NCI-H748 (cell line): ENCODE data around the gene ATXN1.

Source experiments
- DNase-seq: peaks from one replicate; lab custom pipeline; 2025; ENCODE audit not compliant: unreplicated experiment; lab: John Stamatoyannopoulos, UW

ATXN1 gene

DNA sequence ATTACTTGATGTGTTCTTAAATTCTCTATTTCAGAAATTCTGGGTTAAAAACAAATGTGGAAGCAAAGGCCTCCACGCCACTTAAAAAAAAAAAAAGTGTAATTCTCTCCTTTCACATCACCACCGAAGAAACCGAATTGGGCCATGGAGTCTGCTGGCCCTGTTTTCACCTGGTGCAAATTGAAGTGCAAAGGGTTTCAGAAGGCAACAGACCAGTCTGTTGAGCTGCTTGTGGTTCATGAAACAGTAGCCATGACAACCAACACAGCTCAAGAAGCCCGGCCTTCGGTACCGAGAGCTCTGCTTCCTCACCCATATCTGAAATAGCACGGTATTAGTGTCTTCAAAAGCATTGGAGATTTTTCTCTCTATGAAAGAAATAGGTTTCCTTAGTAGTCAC, 459.7 kb downstream of the ATXN1 start:
- peak; percentile 89 for DNase-seq

- DNase-seq: no peak
Observed at GRCh38 chr6:16299861-16300260, 461.4 kb downstream of the ATXN1 start.

GRCh38 chr6:16296061-16296670, 465.1 kb downstream of the ATXN1 start:
- DNase-seq: no peak

DNA sequence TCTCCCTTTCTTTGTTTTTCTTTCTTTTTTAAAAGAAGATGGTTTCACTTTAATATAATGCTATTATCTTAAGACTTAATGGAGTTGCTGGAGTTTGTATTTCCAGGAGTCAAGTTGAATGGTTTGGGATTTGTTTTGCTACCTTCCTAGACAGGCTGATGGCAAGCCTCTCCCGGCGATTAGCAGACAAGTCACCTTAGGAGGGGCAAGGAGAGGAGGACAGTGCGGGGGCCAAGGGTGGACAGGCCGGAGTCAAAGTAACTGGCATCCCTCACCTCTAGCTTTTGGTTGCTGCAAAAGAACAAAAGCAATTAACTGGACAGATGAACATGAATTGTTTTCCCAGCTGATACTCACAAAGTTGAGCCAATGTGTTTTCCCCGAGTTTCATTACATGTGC, 465.8 kb downstream of the ATXN1 start:
- no peak for DNase-seq

GRCh38 chr6:16295060-16295459, 466.2 kb downstream of the ATXN1 start:
- DNase-seq: no peak

DNA sequence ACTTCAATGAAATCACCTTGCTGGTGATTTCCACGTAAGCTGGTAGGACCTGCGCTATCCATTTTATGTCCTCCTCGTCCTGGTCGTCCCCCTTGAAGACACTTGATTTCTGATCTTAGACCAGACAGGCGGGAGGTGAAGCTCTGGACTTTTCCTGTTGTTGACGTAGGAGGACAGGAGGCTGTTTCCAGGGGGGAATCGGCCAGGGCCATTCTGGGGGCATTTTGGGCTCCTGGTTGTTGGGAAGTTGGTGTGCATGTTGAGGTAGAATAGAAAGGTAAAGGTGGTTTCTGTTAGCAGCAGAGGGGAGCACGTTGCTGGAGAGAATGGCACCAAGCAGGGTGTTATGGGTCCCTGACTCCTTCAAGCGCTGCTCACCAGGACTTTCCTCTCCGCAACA, 466.9 kb downstream of the ATXN1 start:
- DNase-seq: no peak

GRCh38 chr6:16292942-16293341, 468.3 kb downstream of the ATXN1 start:
- no peak for DNase-seq

DNA sequence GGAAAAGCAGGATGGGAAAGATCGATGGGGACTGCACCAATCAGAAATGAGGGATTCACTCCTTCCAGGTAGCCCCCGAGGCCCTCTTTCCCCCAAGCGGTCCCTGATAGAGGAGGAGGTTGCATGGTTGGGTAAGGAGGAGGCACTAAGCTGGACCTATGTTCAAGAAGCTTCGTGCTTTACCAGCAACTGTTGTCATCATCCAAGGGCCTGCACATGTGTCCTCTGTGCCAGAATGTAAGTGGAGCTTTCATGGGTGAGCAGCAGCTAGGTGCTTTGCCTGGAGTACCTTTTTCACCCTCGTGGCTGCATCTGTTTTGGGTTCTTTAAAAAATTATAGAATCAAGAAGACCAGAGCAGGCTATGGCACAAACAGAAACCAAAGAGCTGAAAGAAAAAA, 468.8 kb downstream of the ATXN1 start:
- DNase-seq: no peak

DNA sequence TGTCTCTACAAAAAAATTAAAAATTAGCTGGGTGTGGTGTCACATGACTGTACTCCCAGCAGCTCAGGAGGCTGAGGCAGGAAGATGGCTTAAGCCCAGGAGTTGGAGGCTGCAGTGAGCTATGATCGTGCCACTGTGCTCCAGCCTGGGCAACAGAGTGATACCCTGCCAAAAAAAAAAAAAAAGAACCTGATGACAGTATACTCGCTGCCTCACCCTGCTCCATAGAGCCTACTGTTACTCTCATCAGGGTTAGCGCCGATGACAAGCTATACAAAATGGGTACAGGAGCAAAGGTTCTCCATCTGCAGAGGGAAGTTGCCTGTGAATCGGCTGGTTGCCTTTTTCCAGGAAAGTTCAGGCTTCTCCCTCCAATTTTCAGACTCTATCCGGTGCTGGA, 469.5 kb downstream of the ATXN1 start:
- no peak for DNase-seq

DNA sequence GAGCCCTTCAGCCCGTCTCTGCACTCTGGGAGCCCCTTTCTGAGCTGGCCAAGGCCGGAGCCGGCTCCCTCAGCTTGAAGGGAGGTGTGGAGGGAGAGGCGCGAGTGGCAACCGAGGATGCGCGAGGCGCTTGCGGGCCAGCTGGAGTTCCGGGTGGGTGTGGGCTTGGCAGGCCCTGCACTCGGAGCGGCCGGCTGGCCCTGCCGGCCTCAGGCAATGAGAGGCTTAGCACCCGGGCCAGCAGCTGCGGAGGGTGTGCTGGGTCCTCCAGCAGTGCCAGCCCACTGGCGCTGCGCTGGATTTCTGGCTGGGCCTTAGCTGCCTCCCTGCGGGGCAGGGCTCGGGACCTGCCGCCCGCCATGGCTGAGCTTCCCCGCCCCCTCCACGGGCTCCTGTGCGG, 473.1 kb downstream of the ATXN1 start:
- DNase-seq: no peak

DNA sequence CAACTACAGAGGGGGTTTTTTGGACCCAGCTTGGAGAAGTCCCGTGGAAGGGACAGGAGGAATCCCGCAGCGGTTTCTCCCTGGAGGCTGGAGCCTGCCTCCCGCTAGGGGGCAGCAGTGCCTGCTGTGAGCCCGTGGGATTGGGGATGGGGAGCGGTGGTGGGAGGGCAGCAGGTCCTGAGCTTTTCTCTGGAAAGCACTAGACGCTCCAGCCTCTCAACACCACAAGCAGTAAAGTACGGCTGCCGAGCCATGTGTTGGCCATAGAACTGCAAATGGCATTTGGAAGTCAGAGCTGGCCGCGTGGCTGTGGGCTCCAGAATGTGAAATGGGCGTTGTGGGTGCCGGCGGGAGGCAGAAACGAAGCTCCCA, 475.1 kb downstream of the ATXN1 start:
- DNase-seq: peak; percentile 44

DNA sequence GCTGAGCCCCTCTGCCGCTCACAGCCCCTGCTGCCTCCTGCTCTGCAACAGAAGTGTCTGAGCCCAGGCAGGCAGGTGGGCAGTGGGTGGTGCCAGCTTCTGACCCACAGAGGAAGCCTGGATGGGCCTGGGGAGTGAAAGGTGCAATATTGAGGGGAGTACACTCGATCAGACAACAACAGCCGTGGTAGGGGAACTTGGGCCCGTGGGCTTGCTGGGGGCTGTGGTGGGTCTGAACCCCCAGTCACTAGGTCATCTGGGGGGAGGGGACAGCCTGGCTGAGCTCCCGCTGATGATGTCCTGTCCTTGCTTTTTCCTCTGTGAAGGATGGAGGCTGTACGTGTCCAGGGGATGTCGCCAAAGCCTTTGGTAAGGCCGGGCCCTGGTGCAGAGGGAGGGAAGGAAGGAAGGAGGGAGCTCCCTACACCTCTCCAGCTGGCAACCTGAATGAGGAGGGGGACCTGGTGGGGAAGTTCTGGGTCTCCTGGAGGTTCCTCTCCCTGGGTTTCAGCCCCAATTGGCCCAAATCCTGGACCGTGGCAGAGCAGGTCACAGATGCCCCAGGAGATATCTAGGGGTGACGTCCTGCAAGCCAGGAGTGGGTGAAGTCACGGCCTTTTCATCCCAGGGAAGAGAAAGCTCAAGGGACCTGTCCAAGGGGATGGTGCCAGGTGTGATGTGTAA, 475.7 kb downstream of the ATXN1 start:
- DNase-seq: no peak

GRCh38 chr6:16284472-16284871, 476.8 kb downstream of the ATXN1 start:
- no peak for DNase-seq

DNA sequence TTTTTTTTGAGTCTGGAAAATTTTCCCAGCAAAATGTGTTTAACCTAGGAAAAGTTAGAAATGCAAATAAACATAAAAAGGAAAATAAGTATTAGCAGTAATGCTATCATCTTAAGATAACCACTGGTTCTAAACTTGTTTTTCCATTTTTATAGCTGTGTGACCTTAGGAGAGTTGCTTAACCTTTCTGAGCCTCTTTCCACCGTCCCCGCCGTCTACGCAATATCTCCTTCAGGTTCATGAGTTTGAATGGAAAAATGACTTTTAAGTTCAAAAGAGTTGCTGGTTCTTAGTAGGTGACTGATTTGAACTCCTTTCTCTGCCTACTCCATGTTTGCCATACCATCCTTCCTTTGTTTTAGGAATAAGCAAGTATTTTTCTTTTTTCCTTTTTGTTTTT, 478.9 kb downstream of the ATXN1 start:
- DNase-seq: no peak

DNA sequence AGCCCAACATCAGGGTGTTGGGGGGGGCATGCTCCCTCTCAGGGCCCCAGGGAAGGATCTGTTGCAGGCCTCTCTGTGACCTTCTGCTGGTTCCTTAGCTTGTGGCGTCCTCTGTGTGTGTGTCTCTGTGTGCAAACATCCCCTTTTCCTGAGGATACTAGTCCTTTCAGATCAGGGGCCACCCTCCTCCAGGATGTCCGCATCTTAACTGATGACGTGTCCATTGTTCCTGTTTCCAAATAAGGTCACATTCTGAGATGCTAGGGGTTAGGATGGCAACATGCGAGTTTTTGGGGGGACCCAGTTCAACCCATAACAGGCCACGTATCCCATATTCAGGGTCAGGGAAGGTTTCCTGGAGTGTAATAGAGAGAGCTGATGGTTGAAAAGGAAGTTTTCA, 482.0 kb downstream of the ATXN1 start:
- no peak for DNase-seq

DNA sequence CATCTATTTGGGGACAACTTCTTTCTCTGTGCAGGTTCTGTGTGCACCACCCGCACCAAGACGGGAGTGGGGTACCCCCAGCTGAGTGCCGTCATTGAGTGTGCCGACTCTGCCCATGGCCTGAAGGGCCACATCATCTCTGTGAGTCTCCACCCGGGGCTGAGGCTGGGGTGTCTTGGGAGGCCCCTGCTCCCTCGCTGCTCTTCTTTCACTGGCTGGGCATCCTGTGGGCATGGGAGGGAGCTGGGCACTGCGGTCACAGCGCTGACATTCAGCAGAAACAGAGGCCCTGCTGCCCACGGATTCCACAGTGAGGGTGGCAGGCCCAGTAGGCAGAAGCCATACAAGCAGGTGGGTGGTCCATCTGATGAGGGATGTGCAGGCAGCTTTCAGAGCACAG, 482.5 kb downstream of the ATXN1 start:
- DNase-seq: no peak

GRCh38 chr6:16278048-16278724, 483.1 kb downstream of the ATXN1 start:
- no peak for DNase-seq

DNA sequence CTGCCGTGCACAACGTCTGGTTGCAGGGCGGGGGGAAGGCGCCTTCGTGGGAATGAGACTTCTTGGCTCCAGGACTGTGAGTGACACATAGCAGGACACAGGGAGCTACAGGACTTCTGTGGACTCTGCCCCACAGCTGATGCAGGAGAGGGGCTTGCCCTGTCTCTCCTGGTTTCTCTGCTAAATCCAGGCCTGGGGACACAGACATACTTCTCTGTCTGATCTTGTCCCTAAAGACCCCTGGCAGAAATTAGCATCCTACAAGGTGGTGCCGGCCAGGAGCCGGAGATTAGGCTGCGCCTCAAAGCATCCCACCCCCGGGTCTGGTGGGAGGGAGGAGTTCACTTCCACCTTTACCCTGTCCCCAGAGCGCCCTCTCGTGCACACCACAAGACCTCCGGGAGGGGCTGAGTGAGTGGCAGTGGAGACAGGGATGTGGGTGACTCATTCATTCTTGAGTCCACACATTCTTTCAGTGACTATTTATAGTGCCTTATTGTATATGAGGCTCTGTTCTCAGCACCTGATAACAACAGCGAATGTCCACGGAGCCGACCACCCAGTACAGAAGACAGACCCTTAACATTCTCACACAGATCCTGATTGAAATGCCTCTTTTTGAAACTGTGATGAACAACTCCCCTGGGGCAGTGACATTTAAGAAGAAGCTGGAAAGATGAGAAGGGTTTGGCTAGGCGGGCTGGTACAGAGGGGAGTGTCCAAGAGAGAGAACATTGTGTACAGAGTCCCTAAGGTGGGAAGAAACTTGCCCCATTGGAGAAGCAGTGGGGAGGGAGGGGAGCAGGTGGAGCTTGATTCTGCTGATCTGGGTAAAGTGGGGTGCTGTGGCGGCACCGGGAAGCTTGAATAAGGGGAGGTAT, 483.9 kb downstream of the ATXN1 start:
- peak; percentile 34 for DNase-seq

DNA sequence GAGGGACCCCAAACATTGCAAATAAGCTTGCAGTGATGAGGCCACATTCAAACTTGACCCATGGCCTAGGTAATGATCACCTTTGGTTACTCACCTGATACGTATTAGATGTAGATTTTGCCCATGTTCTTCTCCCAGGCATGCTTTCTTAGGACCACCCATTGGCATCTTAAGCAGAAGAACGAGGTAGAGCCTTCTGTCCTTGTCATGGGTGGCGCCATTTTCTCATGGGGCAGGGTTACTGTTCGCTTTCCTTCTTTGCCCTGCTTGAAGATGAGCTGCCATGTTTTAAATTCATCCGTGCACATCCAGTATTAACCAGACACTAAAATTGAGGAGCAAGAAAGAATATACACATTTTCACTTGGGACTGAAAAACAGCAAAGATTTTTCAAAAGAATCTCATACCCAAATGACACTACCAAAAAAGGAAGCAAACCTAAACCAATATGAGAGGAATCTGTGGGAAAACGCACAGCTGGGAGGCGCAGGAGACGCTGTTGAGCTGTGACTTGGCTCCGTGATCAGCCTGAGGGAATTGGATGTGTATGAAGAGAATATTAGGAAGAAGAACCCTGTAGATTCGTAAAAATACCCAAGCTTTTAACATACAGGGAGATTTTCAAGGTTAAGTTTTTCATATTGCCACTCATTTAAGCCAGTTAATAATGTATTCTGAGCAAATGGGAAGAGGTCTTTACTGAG, 486.2 kb downstream of the ATXN1 start:
- DNase-seq: no peak

- no peak for DNase-seq
Observed at GRCh38 chr6:16274483-16274882, 486.8 kb downstream of the ATXN1 start.

DNA sequence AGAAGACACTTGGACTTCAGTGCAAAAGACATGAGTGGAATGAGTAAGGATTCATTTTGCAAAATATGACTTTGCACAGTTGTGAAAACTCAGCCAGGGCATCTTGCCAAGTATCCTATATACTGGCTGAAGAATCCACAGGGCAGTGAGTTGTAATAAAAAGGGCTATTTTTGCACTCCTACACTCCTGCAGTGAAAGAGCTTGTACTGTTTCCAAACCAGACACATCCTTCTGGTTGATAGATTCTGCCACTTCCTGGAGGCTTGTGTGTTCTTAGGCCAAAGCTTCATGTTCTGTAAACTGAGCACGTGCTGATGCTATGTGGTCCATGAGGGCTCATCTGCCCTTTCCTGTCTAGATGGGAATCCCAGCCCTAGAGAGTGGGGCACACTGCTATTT, 488.0 kb downstream of the ATXN1 start:
- no peak for DNase-seq
